B cell (primary cell): Measurements from ENCODE around the gene YES1. TPM values are rescaled to one million over a fixed set of nuclear protein-coding genes. Genes with fewer than 3 reads are reported as not detected.

Experiments used
- ATAC-seq: fragments of 200-7000 bp; cut with Tn5 transposase; one replicate; pipeline ENCODE4 v1.10.0; 2021; ENCODE audit warnings: low read depth, mild to moderate bottlenecking, moderate number of reproducible peaks, moderate library complexity
- CTCF ChIA-PET: fragments of 350-600 bp; sonication (Branson Sonifier 250); formaldehyde crosslinking; loops from one replicate; lab custom pipeline; 2021; ENCODE audit warnings: antibody characterized with exemption, inconsistent platforms; lab: Charles Lee
- POLR2A ChIA-PET: fragments of 350-600 bp; sonication (Branson Sonifier 250); formaldehyde crosslinking; loops from one replicate; lab custom pipeline; 2021; ENCODE audit warnings: antibody characterized with exemption; lab: Charles Lee
- DNase-seq: peaks from one replicate; pipeline ENCODE4 v3.0.0; 2013
- H2AFZ ChIP-seq: 2 replicates; pipeline ENCODE4 v1.6.1; 2012; ENCODE audit warnings: mild to moderate bottlenecking, low read depth, low read length; ENCODE audit not compliant: insufficient read depth, poor library complexity, severe bottlenecking
- H3K27ac ChIP-seq, 2 donors: 1 replicate in 1 of 2; 2 replicates in 1 of 2; pipeline ENCODE4 v1.5.1; 2012 to 2013; ENCODE audit warnings: low read length in 2 of 2, mild to moderate bottlenecking in 2 of 2, moderate library complexity in 1 of 2
- H3K27me3 ChIP-seq, 4 experiments: fragments of 200-600 bp in 1 of 4; sonication (generic) in 1 of 4; replicated peaks in 1 of 4; 1 replicate in 2 of 4; 2 replicates in 2 of 4; pipeline versions ENCODE4 v1.6.1 to v1.7.0; 2013 to 2016; ENCODE audit warnings: low read length in 3 of 4, mild to moderate bottlenecking in 2 of 4, mixed read lengths in 1 of 4, moderate library complexity in 1 of 4; ENCODE audit not compliant: insufficient read depth in 4 of 4, control insufficient read depth in 3 of 4; ENCODE audit errors: control extremely low read depth in 1 of 4
- H3K36me3 ChIP-seq, 2 experiments: replicated peaks in 1 of 2; 1 replicate in 1 of 2; 2 replicates in 1 of 2; pipeline versions ENCODE4 v1.6.1 to v1.7.1; 2013; ENCODE audit warnings: low read length in 1 of 2; ENCODE audit not compliant: insufficient read depth in 2 of 2, control insufficient read depth in 1 of 2; ENCODE audit errors: control extremely low read depth in 1 of 2, extremely low read depth in 1 of 2
- H3K4me1 ChIP-seq, 2 donors: fragments of 200-600 bp in 1 of 2; sonication (generic) in 1 of 2; 1 replicate in 1 of 2; 2 replicates in 1 of 2; pipeline versions ENCODE4 v1.5.1 to v1.6.1; 2013 to 2017; ENCODE audit warnings: low read length in 2 of 2; ENCODE audit not compliant: control insufficient read depth in 2 of 2, insufficient read depth in 2 of 2
- H3K4me2 ChIP-seq: replicated peaks from 2 replicates; pipeline ENCODE3; 2012; ENCODE audit warnings: mild to moderate bottlenecking, low read depth, low read length; ENCODE audit not compliant: poor library complexity, severe bottlenecking
- H3K4me3 ChIP-seq, 5 experiments: fragments of 200-600 bp in 1 of 5; sonication (generic) in 1 of 5; 1 replicate in 3 of 5; 2 replicates in 2 of 5; pipeline versions ENCODE4 v1.5.1 to v1.7.0; 2011 to 2016; ENCODE audit warnings: low read length in 4 of 5, mild to moderate bottlenecking in 4 of 5, low read depth in 2 of 5, control low read depth in 1 of 5, moderate library complexity in 1 of 5; ENCODE audit not compliant: insufficient read depth in 1 of 5; ENCODE audit errors: control extremely low read depth in 1 of 5, extremely low read depth in 1 of 5
- H3K79me2 ChIP-seq: fragments of 200-600 bp; sonication (generic); one replicate; pipeline ENCODE4 v1.6.0; 2016; ENCODE audit warnings: low read length; ENCODE audit not compliant: control insufficient read depth, insufficient read depth
- H3K9ac ChIP-seq: fragments of 200-600 bp; sonication (generic); 2 replicates; pipeline ENCODE4 v1.6.1; 2017; ENCODE audit warnings: mild to moderate bottlenecking, low read length, moderate library complexity
- H3K9me3 ChIP-seq, 3 donors: one replicate each; pipeline versions ENCODE4 v1.6.1 to v1.7.1; 2013; ENCODE audit warnings: low read length in 2 of 3; ENCODE audit not compliant: control insufficient read depth in 2 of 3, insufficient read depth in 1 of 3; ENCODE audit errors: control extremely low read depth in 1 of 3
- H4K20me1 ChIP-seq: 2 replicates; pipeline ENCODE4 v1.6.0; 2012; ENCODE audit warnings: mild to moderate bottlenecking, low read length; ENCODE audit not compliant: insufficient read depth, control insufficient read depth, poor library complexity, severe bottlenecking
- H3K27ac Mint-ChIP-seq: one replicate; pipeline ENCODE4 v1.8.0; 2021; ENCODE audit warnings: mixed read lengths
- H3K27me3 Mint-ChIP-seq: one replicate; pipeline ENCODE4 v1.8.0; 2021; ENCODE audit warnings: mixed read lengths
- H3K4me1 Mint-ChIP-seq: one replicate; pipeline ENCODE4 v1.8.0; 2021; ENCODE audit warnings: mixed read lengths
- H3K4me3 Mint-ChIP-seq: one replicate; pipeline ENCODE4 v1.8.0; 2021; ENCODE audit warnings: mixed read lengths
- H3K9me3 Mint-ChIP-seq: one replicate; pipeline ENCODE4 v1.8.0; 2022; ENCODE audit warnings: mixed read lengths; ENCODE audit not compliant: insufficient read depth
- EZH2 ChIP-seq: IDR thresholded peaks from 2 replicates; pipeline ENCODE4 v1.6.1; 2012; ENCODE audit warnings: borderline replicate concordance, low read depth, mild to moderate bottlenecking, moderate library complexity, low read length; ENCODE audit not compliant: insufficient read depth, poor library complexity, severe bottlenecking
- WGBS: methylation state at CpG from one replicate; pipeline ENCODE4 v1.1.5; 2013; ENCODE audit warnings: missing lambda C conversion rate; ENCODE audit not compliant: insufficient coverage; 5-methylcytosine and 5-hydroxymethylcytosine counted together
- intact Hi-C: fragments of 100-400 bp; cut with micrococcal nuclease; formaldehyde crosslinking; loops from one replicate; pipeline ENCODE4 v1.10.0; 2022
- polyA plus RNA-seq: library from polyadenylated mRNA; depleted of rRNA; stranded (reverse); fragments of >200 nt; gene quantifications from 2 replicates; pipeline ENCODE4 v1.2.3, GENCODE V29; 2012
- total RNA-seq, 2 donors: library from RNA; stranded (reverse); fragments of 120-200 nt in 1 of 2; gene quantifications; 1 replicate in 1 of 2; 2 replicates in 1 of 2; pipeline versions ENCODE4 v1.2.3 to v1.2.4, GENCODE V29; 2013 to 2022
- TF ChIP-seq, protein P1 (sequence below): fragments of 200-600 bp; IDR thresholded peaks from one replicate; pipeline ENCODE4 v1.8.0; 2022; ENCODE audit warnings: antibody characterized with exemption, mild to moderate bottlenecking

The YES1 gene
- total and polyA plus RNA-seq, 2 donors (not counting 1 experiment from before 2014, with no cell fraction given) = 0.30 TPM; not detected in 1

- no peak overlapping the region for H2AFZ ChIP-seq
- H3K79me2 ChIP-seq = no peaks in the 10 kb centered on the region
- H3K36me3 ChIP-seq = no peaks in the 10 kb centered on the region
- no peaks in the 10 kb centered on the region for H3K4me1 Mint-ChIP-seq
- no peak overlapping the region for H3K9ac ChIP-seq
- H3K27me3 ChIP-seq = peaks cover 0 to 4% (median 0%) of the 10 kb centered on the region in 4 experiments
- H3K9me3 ChIP-seq = peaks cover 0 to 12% (median 2%) of the 10 kb centered on the region in 3 donors
- ChIA-PET CTCF (interaction anchor here (0.6 kb wide), 1 partner anchor 1570 kb away, joined by 3 read pairs; no protein-coding TSS in a partner anchor), POLR2A (no interaction called here)
- H3K4me1 ChIP-seq = peaks cover 0 to 5% of the 10 kb centered on the region in 2 donors
- no peak for TF ChIP-seq EZH2
- TF ChIP-seq, protein P1, sequence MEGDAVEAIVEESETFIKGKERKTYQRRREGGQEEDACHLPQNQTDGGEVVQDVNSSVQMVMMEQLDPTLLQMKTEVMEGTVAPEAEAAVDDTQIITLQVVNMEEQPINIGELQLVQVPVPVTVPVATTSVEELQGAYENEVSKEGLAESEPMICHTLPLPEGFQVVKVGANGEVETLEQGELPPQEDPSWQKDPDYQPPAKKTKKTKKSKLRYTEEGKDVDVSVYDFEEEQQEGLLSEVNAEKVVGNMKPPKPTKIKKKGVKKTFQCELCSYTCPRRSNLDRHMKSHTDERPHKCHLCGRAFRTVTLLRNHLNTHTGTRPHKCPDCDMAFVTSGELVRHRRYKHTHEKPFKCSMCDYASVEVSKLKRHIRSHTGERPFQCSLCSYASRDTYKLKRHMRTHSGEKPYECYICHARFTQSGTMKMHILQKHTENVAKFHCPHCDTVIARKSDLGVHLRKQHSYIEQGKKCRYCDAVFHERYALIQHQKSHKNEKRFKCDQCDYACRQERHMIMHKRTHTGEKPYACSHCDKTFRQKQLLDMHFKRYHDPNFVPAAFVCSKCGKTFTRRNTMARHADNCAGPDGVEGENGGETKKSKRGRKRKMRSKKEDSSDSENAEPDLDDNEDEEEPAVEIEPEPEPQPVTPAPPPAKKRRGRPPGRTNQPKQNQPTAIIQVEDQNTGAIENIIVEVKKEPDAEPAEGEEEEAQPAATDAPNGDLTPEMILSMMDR = no peak
- H3K4me3 Mint-ChIP-seq = no peak overlapping the region
- no peak overlapping the region for H3K27ac Mint-ChIP-seq
- H3K27me3 Mint-ChIP-seq = no peaks in the 10 kb centered on the region
- no peaks in the 10 kb centered on the region for H3K9me3 Mint-ChIP-seq
- intact Hi-C loops = no loop called here
- WGBS = no CpG with 5 or more reads among the region's 4 CpGs
- no peak overlapping the region for H3K4me3 ChIP-seq
- no peak overlapping the region for H3K27ac ChIP-seq
- no peak for DNase-seq
- H3K4me2 ChIP-seq = no peak overlapping the region
- H4K20me1 ChIP-seq = no peaks in the 10 kb centered on the region
- no peak for ATAC-seq
Measured at GRCh38 chr18:717003-717402, 95.0 kb downstream of the YES1 start.

DNA sequence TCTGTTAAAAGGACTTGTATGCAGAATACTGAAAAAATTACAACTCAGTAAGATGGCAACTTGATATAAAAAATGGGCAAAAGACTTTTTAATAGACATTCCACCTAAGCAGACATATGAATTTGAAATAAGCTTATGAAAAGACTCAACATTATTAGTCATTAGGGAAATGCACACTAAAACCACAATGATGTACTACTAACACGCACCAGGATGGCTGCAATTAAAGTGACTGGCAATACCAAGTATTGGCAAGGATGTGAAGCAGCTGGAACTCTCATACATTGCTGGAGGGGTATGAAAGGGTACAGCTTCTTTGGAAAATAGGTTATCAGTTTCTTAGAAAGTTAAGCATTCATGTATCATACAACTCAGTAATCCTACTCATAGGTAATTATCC lies 96.4 kb downstream of the YES1 start:
- TF ChIP-seq EZH2 = no peak
- TF ChIP-seq, protein P1 = no peak
- Histone ChIP-seq H3K9me3 (peaks cover 0 to 12% (median 2%) of the 10 kb centered on the region in 3 donors), H2AFZ (no peak overlapping the region), H3K36me3 (no peaks in the 10 kb centered on the region), H3K4me3 (no peak overlapping the region), H3K27me3 (peaks cover 0 to 13% (median 0%) of the 10 kb centered on the region in 4 experiments), H3K9ac (no peak overlapping the region), H3K4me2 (no peak overlapping the region), H3K27ac (no peak overlapping the region), H3K79me2 (no peaks in the 10 kb centered on the region), H3K4me1 (peaks cover 8 to 15% of the 10 kb centered on the region in 2 donors), H4K20me1 (no peaks in the 10 kb centered on the region)
- ChIA-PET POLR2A (no interaction called here), CTCF (interaction anchor here (0.7 kb wide), 2 partner anchors 9 to 13 kb away, joined by 3 read pairs; no protein-coding TSS in a partner anchor)
- Mint-ChIP-seq H3K27ac (no peak overlapping the region), H3K27me3 (peaks cover 4% of the 10 kb centered on the region), H3K4me1 (peaks cover 10% of the 10 kb centered on the region), H3K9me3 (no peaks in the 10 kb centered on the region), H3K4me3 (no peak overlapping the region)
- no CpG with 5 or more reads among the region's 1 CpG for WGBS
- ATAC-seq = no peak
- no peak for DNase-seq
- intact Hi-C loops = no loop called here
